ENCODE measurements around the gene ABITRAM.

The ABITRAM gene

DNA sequence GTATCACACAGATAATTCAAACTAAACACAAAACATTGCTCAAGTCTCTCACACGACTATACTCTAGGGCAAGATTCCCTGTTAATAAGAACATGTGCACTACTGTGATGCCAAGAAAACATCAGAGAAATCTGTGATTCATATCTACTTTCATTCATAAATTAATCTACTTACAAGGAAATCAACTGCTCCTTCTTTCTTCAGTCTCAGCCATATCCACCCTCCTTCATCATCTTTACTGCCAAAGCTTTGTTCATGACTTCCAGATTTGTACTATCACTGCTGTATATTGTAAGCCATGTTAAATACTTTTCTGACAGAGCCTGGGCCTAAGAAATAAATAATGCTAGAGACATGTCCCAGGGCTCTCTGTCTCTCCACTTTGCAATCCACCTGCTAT lies 44.0 kb downstream of the ABITRAM start:
- H3K36me3 ChIP-seq (ENCODE audit: control insufficient read depth in 2 of 2, insufficient read depth in 2 of 2, low read length in 2 of 2), result peaks cover 0 to 6% of the 10 kb centered on the region in 2 donors
- no peaks in the 10 kb centered on the region for H3K27me3 ChIP-seq (ENCODE audit: control insufficient read depth in 2 of 2, insufficient read depth in 2 of 2, low read length in 2 of 2)
- no peak overlapping the region for H3K9ac ChIP-seq (ENCODE audit: low read depth in 1 of 2, low read length in 2 of 2)
- H3K27ac ChIP-seq (ENCODE audit: low read depth in 2 of 2, low read length in 2 of 2), result no peak overlapping the region
- H3K4me3 ChIP-seq (ENCODE audit: low read length in 2 of 2), result no peak overlapping the region
- H3K9me3 ChIP-seq (ENCODE audit: control insufficient read depth in 2 of 2, low read length in 2 of 2), result no peaks in the 10 kb centered on the region
- H3K4me1 ChIP-seq (ENCODE audit: control insufficient read depth in 2 of 2, insufficient read depth in 2 of 2, low read length in 2 of 2), result no peaks in the 10 kb centered on the region

DNA sequence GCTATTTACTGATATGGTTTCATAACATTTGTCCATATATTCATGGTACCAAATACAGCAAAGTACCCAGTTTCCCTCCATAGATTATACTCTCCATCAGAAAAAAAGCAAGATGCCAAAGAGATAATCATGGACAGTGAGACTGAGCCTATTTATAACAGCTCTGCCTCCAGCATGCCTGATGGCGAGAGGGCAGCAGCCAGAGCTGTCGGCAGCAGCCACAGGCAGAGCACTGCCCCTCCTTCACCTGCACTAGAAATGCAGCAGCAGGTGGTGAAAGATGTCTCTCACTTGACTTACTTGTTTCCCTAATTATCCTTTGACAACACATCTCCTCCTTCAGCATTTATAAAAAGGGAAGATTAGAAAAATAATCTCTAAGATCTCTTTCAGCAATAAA lies 46.7 kb downstream of the ABITRAM start:
- H3K9ac ChIP-seq (ENCODE audit: low read depth in 1 of 2, low read length in 2 of 2), result no peak overlapping the region
- no peaks in the 10 kb centered on the region for H3K9me3 ChIP-seq (ENCODE audit: control insufficient read depth in 2 of 2, low read length in 2 of 2)
- no peak overlapping the region for H3K27ac ChIP-seq (ENCODE audit: low read depth in 2 of 2, low read length in 2 of 2)
- H3K27me3 ChIP-seq (ENCODE audit: control insufficient read depth in 2 of 2, insufficient read depth in 2 of 2, low read length in 2 of 2), result no peaks in the 10 kb centered on the region
- H3K4me3 ChIP-seq (ENCODE audit: low read length in 2 of 2), result no peak overlapping the region
- no peaks in the 10 kb centered on the region for H3K4me1 ChIP-seq (ENCODE audit: control insufficient read depth in 2 of 2, insufficient read depth in 2 of 2, low read length in 2 of 2)
- peaks cover 0 to 6% of the 10 kb centered on the region in 2 donors for H3K36me3 ChIP-seq (ENCODE audit: control insufficient read depth in 2 of 2, insufficient read depth in 2 of 2, low read length in 2 of 2)

DNA sequence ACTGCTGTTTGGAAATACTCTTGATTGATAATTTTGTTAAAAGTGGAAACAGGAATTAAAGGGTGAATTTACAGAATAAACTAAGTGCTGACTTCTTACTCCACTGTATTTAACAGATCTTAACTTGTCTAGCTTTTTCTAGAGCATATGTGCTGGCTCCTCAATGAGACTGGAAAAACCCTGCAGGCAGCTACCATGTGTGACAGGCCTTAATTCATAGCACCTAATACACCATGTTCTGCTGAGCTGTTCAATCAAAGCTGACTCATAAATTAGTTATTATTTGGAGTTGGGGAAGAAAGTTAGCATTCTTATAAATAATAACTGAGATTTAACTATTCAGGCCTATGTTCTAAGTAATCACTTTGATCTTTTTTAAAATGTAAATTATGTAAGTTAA lies 49.7 kb downstream of the ABITRAM start:
- no peaks in the 10 kb centered on the region for H3K4me1 ChIP-seq (ENCODE audit: control insufficient read depth in 2 of 2, insufficient read depth in 2 of 2, low read length in 2 of 2)

More for the DNA sequence above, 49.7 kb downstream of the ABITRAM start:
- Histone ChIP-seq H3K27ac (ENCODE audit: low read depth in 2 of 2, low read length in 2 of 2) (no peak overlapping the region), H3K9me3 (ENCODE audit: control insufficient read depth in 2 of 2, low read length in 2 of 2) (no peaks in the 10 kb centered on the region), H3K4me3 (ENCODE audit: low read length in 2 of 2) (no peak overlapping the region), H3K36me3 (ENCODE audit: control insufficient read depth in 2 of 2, insufficient read depth in 2 of 2, low read length in 2 of 2) (peaks cover 0 to 6% of the 10 kb centered on the region in 2 donors), H3K27me3 (ENCODE audit: control insufficient read depth in 2 of 2, insufficient read depth in 2 of 2, low read length in 2 of 2) (no peaks in the 10 kb centered on the region), H3K9ac (ENCODE audit: low read depth in 1 of 2, low read length in 2 of 2) (no peak overlapping the region)
